Left ventricle myocardium inferior (tissue), 1 donor: ENCODE measurements around the gene WDR37. TPM values are rescaled to one million over a fixed set of nuclear protein-coding genes. Genes with fewer than 3 reads are reported as not detected.

Source experiments
- DNase-seq: peaks from one replicate; pipeline ENCODE4 v3.0.0-alpha.2; 2020
- H3K27ac ChIP-seq: fragments of 200-600 bp; replicated peaks from 2 replicates; pipeline ENCODE4 v1.8.0; 2021
- H3K27me3 ChIP-seq: fragments of 200-600 bp; 2 replicates; pipeline ENCODE4 v1.8.0; 2021; ENCODE audit warnings: low read depth
- H3K36me3 ChIP-seq: fragments of 200-600 bp; 2 replicates; pipeline ENCODE4 v1.8.0; 2021
- H3K4me1 ChIP-seq: fragments of 200-600 bp; 2 replicates; pipeline ENCODE4 v1.8.0; 2021
- H3K4me3 ChIP-seq: fragments of 200-600 bp; 2 replicates; pipeline ENCODE4 v1.8.0; 2021; ENCODE audit warnings: mild to moderate bottlenecking, moderate library complexity
- H3K9me3 ChIP-seq: fragments of 200-600 bp; replicated peaks from 2 replicates; pipeline ENCODE4 v1.8.0; 2021
- CTCF ChIP-seq: fragments of 200-600 bp; IDR thresholded peaks from 2 replicates; pipeline ENCODE4 v1.8.0; 2021; ENCODE audit warnings: antibody characterized with exemption, mild to moderate bottlenecking, borderline replicate concordance
- intact Hi-C: fragments of 100-400 bp; cut with micrococcal nuclease; formaldehyde crosslinking; loops from one replicate; pipeline ENCODE4 v1.11.0; 2022
- total RNA-seq: library from RNA; stranded (reverse); fragmentation: NEBNext Ultra II Directional; extraction: Animal tissue kit (Norgen Biotek cat#: 25700); gene quantifications from one replicate; pipeline ENCODE4 v1.2.1, GENCODE V29; 2021
- donor health status: DM: no; HTN: yes; CAD: no; lungs with severe emphysema.

Gene WDR37
- total RNA-seq, 1 donor from 2014 or later = 28.2 TPM

DNA sequence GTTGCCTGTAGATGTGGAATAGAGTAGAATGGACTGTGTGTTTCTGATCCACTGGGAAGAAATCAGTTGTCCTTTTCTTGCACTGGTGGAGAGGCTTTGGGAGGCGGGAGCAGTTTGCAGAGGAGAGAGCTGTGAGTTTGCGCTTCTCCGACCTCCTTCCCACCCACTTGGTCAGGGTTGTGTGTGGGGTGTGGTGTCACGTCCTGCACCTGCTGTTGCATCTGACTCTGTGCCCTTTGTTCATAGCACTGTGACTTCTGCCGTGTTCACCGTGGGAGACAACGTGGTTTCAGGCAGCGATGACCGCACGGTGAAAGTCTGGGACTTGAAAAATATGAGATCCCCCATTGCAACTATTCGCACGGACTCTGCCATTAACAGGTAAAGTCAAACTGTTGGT, 67.8 kb downstream of the WDR37 start:
- Histone ChIP-seq H3K4me1 (peaks cover 18% of the 10 kb centered on the region), H3K27me3 (no peaks in the 10 kb centered on the region), H3K9me3 (no peaks in the 10 kb centered on the region), H3K27ac (no peak overlapping the region), H3K4me3 (no peak overlapping the region), H3K36me3 (peaks cover 93% of the 10 kb centered on the region)
- no peak for TF ChIP-seq CTCF
- no peak for DNase-seq
- intact Hi-C loops = no loop called here

- H3K36me3 ChIP-seq = peaks cover 93% of the 10 kb centered on the region
- H3K27me3 ChIP-seq = no peaks in the 10 kb centered on the region
- intact Hi-C loops = no loop called here
- no peak for TF ChIP-seq CTCF
- no peak overlapping the region for H3K27ac ChIP-seq
- no peak overlapping the region for H3K4me3 ChIP-seq
- no peak for DNase-seq
- no peaks in the 10 kb centered on the region for H3K9me3 ChIP-seq
- H3K4me1 ChIP-seq = peaks cover 10% of the 10 kb centered on the region
Measured at GRCh38 chr10:1124796-1125195, 68.6 kb downstream of the WDR37 start.

DNA sequence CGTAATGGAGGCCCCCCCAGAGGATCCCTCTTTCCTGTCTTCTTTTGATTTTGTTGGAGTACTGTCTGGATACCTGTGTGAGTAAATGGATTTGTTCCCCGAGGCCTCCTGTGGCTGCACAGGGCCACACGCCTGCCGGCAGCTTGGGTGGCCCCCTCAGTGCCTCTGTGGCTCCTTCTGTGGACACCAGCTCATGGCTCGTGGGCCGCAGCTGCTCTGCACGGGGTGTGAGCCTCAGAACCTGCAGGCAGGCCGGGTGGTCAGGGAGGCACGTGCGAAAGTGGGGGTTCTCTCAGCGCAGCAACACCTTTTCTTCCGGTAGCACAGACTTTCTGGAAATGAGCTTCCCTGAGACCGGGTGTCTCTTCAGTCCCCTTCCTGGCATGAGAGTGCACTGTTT, 70.3 kb downstream of the WDR37 start:
- Histone ChIP-seq H3K9me3 (no peaks in the 10 kb centered on the region), H3K36me3 (peaks cover 93% of the 10 kb centered on the region), H3K4me3 (no peak overlapping the region), H3K27ac (no peak overlapping the region), H3K4me1 (peaks cover 9% of the 10 kb centered on the region), H3K27me3 (no peaks in the 10 kb centered on the region)
- TF ChIP-seq CTCF = no peak
- no peak for DNase-seq
- intact Hi-C loops = no loop called here

GRCh38 chr10:1127629-1128028, 71.4 kb downstream of the WDR37 start:
- Histone ChIP-seq H3K27me3 (no peaks in the 10 kb centered on the region), H3K4me3 (no peak overlapping the region), H3K9me3 (no peaks in the 10 kb centered on the region), H3K4me1 (peaks cover 9% of the 10 kb centered on the region), H3K27ac (no peak overlapping the region), H3K36me3 (peaks cover 87% of the 10 kb centered on the region)
- no peak for DNase-seq
- intact Hi-C loops = no loop called here
- TF ChIP-seq CTCF = no peak

DNA sequence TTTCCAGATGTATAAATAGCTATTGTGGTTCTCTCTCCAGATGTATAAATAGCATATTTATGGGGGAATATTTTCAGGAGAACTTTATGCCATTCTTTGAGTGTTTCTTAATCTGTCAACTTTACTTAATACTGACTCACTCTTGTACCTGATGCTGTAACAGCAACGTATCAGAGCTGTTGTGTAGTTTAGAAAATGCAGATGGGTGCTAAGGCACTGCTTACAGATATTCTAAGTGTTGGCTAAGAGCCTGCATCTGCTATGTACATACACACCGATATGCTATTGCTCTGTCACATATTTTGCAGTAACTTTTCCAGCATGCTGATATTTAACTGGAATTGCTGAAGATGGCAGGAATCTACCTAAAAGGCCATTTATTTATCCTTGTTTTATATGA, 71.9 kb downstream of the WDR37 start:
- intact Hi-C loops = no loop called here
- no peak overlapping the region for H3K27ac ChIP-seq
- H3K36me3 ChIP-seq = peaks cover 84% of the 10 kb centered on the region
- H3K4me3 ChIP-seq = no peak overlapping the region
- peaks cover 9% of the 10 kb centered on the region for H3K4me1 ChIP-seq
- no peak for TF ChIP-seq CTCF
- H3K9me3 ChIP-seq = no peaks in the 10 kb centered on the region
- no peak for DNase-seq
- no peaks in the 10 kb centered on the region for H3K27me3 ChIP-seq

GRCh38 chr10:1128649-1129048, 72.5 kb downstream of the WDR37 start:
- DNase-seq = no peak
- no peak overlapping the region for H3K27ac ChIP-seq
- no peaks in the 10 kb centered on the region for H3K27me3 ChIP-seq
- no peaks in the 10 kb centered on the region for H3K9me3 ChIP-seq
- no peak for TF ChIP-seq CTCF
- peaks cover 9% of the 10 kb centered on the region for H3K4me1 ChIP-seq
- intact Hi-C loops = no loop called here
- H3K36me3 ChIP-seq = peaks cover 80% of the 10 kb centered on the region
- no peak overlapping the region for H3K4me3 ChIP-seq
